ENCODE data around the gene TMEM59.

Gene TMEM59

GRCh38 chr1:54094001-54094729 lies 41.2 kb upstream of the TMEM59 start:
- no peak overlapping the region for H3K27ac ChIP-seq
- H3K4me3 ChIP-seq = no peak overlapping the region
- no peak for TF ChIP-seq CTCF (IDR thresholded peaks at IDR 0.05)
- DNase-seq (ENCODE audit: low spot score) = no peak

- no peak overlapping the region for H3K4me3 ChIP-seq
- DNase-seq (ENCODE audit: low spot score) = no peak
- no peak overlapping the region for H3K27ac ChIP-seq
- TF ChIP-seq CTCF (IDR thresholded peaks at IDR 0.05) = no peak
These were observed 38.7 kb upstream of the TMEM59 start for GRCh38 chr1:54091666-54092065.

- Histone ChIP-seq H3K27ac (no peak overlapping the region), H3K4me3 (no peak overlapping the region)
- no peak for DNase-seq (ENCODE audit: low spot score)
- TF ChIP-seq CTCF (IDR thresholded peaks at IDR 0.05) = no peak
These were observed 35.4 kb upstream of the TMEM59 start for GRCh38 chr1:54088385-54088784.

GRCh38 chr1:54086754-54087153 lies 33.8 kb upstream of the TMEM59 start:
- no peak overlapping the region for H3K4me3 ChIP-seq
- DNase-seq (ENCODE audit: low spot score) = no peak
- no peak overlapping the region for H3K27ac ChIP-seq
- no peak for TF ChIP-seq CTCF (IDR thresholded peaks at IDR 0.05)

- Histone ChIP-seq H3K27ac (no peak overlapping the region), H3K4me3 (no peak overlapping the region)
- no peak for DNase-seq (ENCODE audit: low spot score)
- TF ChIP-seq CTCF (IDR thresholded peaks at IDR 0.05) = no peak
These were observed 31.8 kb upstream of the TMEM59 start for GRCh38 chr1:54084794-54085193.

GRCh38 chr1:54081306-54082270 lies 28.6 kb upstream of the TMEM59 start:
- peak; percentile 36 for TF ChIP-seq CTCF (IDR thresholded peaks at IDR 0.05)
- H3K4me3 ChIP-seq = no peak overlapping the region
- no peak for DNase-seq (ENCODE audit: low spot score)
- no peak overlapping the region for H3K27ac ChIP-seq

Measured in coronary artery (tissue), 2 donors.